GM12892 (cell line): ENCODE results near the gene LARGE1.

Experiments used
- POLR2A ChIP-seq: IDR thresholded peaks from 2 replicates; pipeline ENCODE4 v1.6.1; 2011; ENCODE audit warnings: low read depth, low read length, control low read depth
- POLR2AphosphoS5 ChIP-seq: IDR thresholded peaks from 2 replicates; pipeline ENCODE4 v1.6.1; 2011; ENCODE audit warnings: low read depth, low read length, control low read depth

DNA sequence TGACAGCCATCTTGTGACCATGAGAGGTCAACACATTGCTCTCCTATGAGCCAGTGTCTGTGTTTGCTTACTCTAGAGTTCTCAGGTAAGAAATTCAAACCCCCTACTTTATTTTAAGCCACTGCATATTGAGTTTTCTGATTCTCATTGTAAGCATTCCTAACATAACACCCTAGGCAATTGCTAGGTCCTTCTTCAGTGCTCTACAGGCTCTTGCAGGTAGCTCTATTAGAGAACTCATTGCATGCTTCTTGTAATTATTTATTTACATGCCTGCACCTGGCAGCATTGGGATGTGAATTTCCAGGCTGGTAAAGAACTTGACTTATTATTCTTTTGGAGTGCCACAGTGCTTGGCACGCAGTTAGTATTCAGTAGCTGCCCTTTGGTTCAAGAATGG, 573.3 kb downstream of the LARGE1 start:
- no peak for TF ChIP-seq POLR2AphosphoS5
- no peak for TF ChIP-seq POLR2A
